Transverse colon (tissue), 4 donors: ENCODE results near the gene ANAPC13. TPM values are rescaled to one million over a fixed set of nuclear protein-coding genes. Genes with fewer than 3 reads are reported as not detected.
A peak's percentile ranks its signal among the peaks of the same experiment; 100 is the strongest.

Experiments used
- DNase-seq: peaks from one replicate; pipeline ENCODE4 v3.0.0-alpha.2; 2019
- H3K27ac ChIP-seq, 4 donors: fragments of 200-600 bp; sonication (generic); 2 replicates each; pipeline ENCODE4 v1.5.1; 2016 to 2018; ENCODE audit warnings: inconsistent platforms in 4 of 4
- H3K27me3 ChIP-seq: fragments of 200-600 bp; sonication (generic); 2 replicates; pipeline ENCODE4 v1.5.1; 2017; ENCODE audit warnings: inconsistent platforms
- H3K36me3 ChIP-seq, 4 donors: fragments of 200-600 bp; sonication (generic); 2 replicates each; pipeline ENCODE4 v1.5.1; 2017 to 2019; ENCODE audit warnings: inconsistent platforms in 4 of 4
- H3K4me1 ChIP-seq, 4 donors: fragments of 200-600 bp; sonication (generic); 2 replicates each; pipeline ENCODE4 v1.5.1; 2017 to 2020; ENCODE audit warnings: inconsistent platforms in 4 of 4
- H3K4me3 ChIP-seq, 4 donors: fragments of 200-600 bp; sonication (generic); 1 replicate in 1 of 4; 2 replicates in 3 of 4; pipeline versions ENCODE4 v1.5.1 to v1.6.1; 2017 to 2019; ENCODE audit warnings: inconsistent platforms in 4 of 4
- H3K9me3 ChIP-seq, 2 donors: fragments of 200-600 bp; sonication (generic); 2 replicates each; pipeline ENCODE4 v1.5.1; 2017 to 2019; ENCODE audit warnings: inconsistent platforms in 2 of 2
- CTCF ChIP-seq, 5 experiments: fragments of 200-600 bp in 3 of 5; fragments of 450-650 bp in 2 of 5; sonication (generic) in 3 of 5; IDR thresholded peaks; 1 replicate in 2 of 5; 2 replicates in 3 of 5; pipeline ENCODE4 v1.5.1; 2016 to 2017; ENCODE audit warnings: antibody characterized with exemption in 5 of 5, inconsistent platforms in 3 of 5, mild to moderate bottlenecking in 2 of 5, moderate library complexity in 1 of 5
- EP300 ChIP-seq: sonication (generic); formaldehyde crosslinking; IDR thresholded peaks from one replicate; pipeline ENCODE4 v1.6.1; 2017; ENCODE audit warnings: antibody characterized with exemption, low read depth
- POLR2A ChIP-seq: fragments of 450-650 bp; IDR thresholded peaks from one replicate; pipeline ENCODE4 v1.6.1; 2016; ENCODE audit warnings: antibody characterized with exemption, mild to moderate bottlenecking, moderate library complexity
- POLR2AphosphoS5 ChIP-seq, 3 donors: sonication (generic); formaldehyde crosslinking; IDR thresholded peaks; one replicate each; pipeline ENCODE4 v1.6.1; 2016; ENCODE audit warnings: antibody characterized with exemption in 3 of 3
- WGBS, 2 donors: methylation state at CpG; one replicate each; pipeline ENCODE4 v1.1.5; 2018; ENCODE audit warnings: low coverage in 1 of 2; 5-methylcytosine and 5-hydroxymethylcytosine counted together
- in situ Hi-C, 4 donors: fragments of 200-750 bp; cut with MboI; loops; one replicate each; pipeline versions ENCODE4 v1.15.0 to v1.15.1; 2017; ENCODE audit warnings: low sequenced_read_pairs in 3 of 4, low pct_ligation_motif_present in 1 of 4, low pct_unique_long_range_greater_than_20kb in 1 of 4
- intact Hi-C: fragments of 100-400 bp; cut with DNase I; formaldehyde crosslinking; loops from one replicate; pipeline ENCODE4 v1.15.1; 2023; ENCODE audit warnings: low total_unique reads
- total RNA-seq, 4 donors: library from RNA; depleted of rRNA; stranded (reverse); fragments of >200 nt; gene quantifications; one replicate each; pipeline ENCODE4 v1.1.0, GENCODE V29; 2016

Gene ANAPC13
- total RNA-seq, 4 donors from 2014 or later: 5.6 to 81.0 (median 29.3) TPM

- Histone ChIP-seq H3K27ac (peak overlapping the region; percentile 20 to 97 (median 96)), H3K27me3 (no peaks in the 10 kb centered on the region), H3K9me3 (no peaks in the 10 kb centered on the region), H3K36me3 (peaks cover 0 to 21% (median 7%) of the 10 kb centered on the region in 4 donors), H3K4me1 (peaks cover 6 to 32% (median 26%) of the 10 kb centered on the region in 4 donors), H3K4me3 (no peak overlapping the region)
- no peak for DNase-seq
- 83 to 84% methylated on average over 3 to 7 of the region's 7 CpGs for WGBS, 2 donors
- no peak for TF ChIP-seq POLR2AphosphoS5 (IDR thresholded peaks at IDR 0.05)
- no peak for TF ChIP-seq EP300
- in situ Hi-C loops (no loop called here), intact Hi-C loops (no loop called here)
Measured at GRCh38 chr3:134483195-134483900, 2.4 kb downstream of the ANAPC13 start.

DNA sequence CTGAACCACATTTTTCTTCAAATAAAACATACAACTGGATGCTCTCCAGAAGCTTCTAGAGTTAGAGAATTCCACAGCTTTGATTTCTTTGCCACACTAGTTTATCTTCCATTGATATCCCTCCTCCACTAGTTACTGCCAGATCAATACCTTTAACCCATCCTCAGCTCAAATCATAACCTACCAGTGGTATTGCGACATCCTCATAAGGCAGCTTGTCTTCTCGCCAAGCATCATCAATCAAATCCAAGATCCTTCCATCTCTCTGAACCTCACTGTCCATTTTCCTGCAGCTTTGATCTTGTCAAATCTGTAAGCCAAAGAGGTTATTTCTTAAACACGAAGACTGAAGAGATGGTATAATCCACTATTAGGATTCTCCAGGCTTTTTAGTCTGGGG lies 3.2 kb downstream of the ANAPC13 start:
- in situ Hi-C loops: no loop called here
- H3K27ac ChIP-seq: no peak overlapping the region

DNA sequence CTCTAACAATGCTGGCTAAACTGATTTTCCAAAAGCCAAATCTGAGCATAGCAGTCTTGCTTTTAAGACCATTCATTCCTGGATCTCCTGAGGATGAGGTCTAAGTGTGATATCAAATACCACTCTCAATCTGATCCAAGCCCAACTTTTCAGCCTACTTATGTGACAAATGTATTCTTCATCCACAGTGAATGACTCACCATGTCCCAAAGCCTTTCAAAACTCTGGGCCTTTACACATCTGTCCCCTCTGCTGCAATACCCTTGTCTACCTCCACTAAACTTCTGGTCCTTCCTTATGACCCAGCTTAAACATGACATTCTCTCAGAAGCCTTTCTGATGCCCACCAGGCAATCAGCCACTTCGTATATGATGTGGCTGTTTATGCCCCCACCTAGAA lies 4.6 kb downstream of the ANAPC13 start:
- H3K36me3 ChIP-seq: peaks cover 0 to 32% (median 10%) of the 10 kb centered on the region in 4 donors
- 62 to 88% methylated on average over 1 of the region's 1 CpG for WGBS, 2 donors

More for the DNA sequence above, 3.2 kb downstream of the ANAPC13 start:
- 91 to 100% methylated on average over 2 to 3 of the region's 3 CpGs for WGBS, 2 donors
- Histone ChIP-seq H3K36me3 (peaks cover 0 to 29% (median 10%) of the 10 kb centered on the region in 4 donors), H3K27me3 (no peaks in the 10 kb centered on the region), H3K4me3 (no peak overlapping the region), H3K9me3 (no peaks in the 10 kb centered on the region), H3K4me1 (peaks cover 6 to 27% (median 23%) of the 10 kb centered on the region in 4 donors)
- no peak for DNase-seq
- no peak for TF ChIP-seq POLR2AphosphoS5 (IDR thresholded peaks at IDR 0.05)
- TF ChIP-seq POLR2A: no peak
- TF ChIP-seq EP300: no peak
- no peak for TF ChIP-seq CTCF (IDR thresholded peaks at IDR 0.05)
- intact Hi-C loops: no loop called here

DNA sequence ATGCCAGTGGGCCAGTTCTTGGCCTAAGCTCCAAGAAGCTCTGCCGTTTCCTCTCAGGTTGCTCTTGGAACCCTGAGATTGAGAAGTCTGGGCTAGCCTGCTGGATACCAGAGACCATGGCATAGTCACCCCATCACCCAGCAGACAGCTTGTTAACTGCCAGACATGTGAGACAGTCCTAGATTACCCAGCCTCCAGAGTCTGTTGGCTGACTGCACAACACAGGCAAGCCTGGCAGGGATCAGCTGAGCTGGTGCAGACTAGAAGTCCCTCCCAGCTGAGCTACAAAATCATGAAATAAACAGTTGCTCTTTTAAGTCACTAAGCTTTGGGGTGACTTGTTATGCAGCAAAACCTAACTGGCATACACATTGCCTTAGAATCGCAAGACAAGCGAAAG lies 5.2 kb downstream of the ANAPC13 start:
- DNase-seq: no peak
- H3K36me3 ChIP-seq: peaks cover 0 to 32% (median 10%) of the 10 kb centered on the region in 4 donors
- no peaks in the 10 kb centered on the region for H3K9me3 ChIP-seq
- no peaks in the 10 kb centered on the region for H3K27me3 ChIP-seq
- no peak overlapping the region for H3K27ac ChIP-seq
- intact Hi-C loops: no loop called here
- H3K4me3 ChIP-seq: no peak overlapping the region
- H3K4me1 ChIP-seq: peaks cover 6 to 17% (median 14%) of the 10 kb centered on the region in 4 donors
- no peak for TF ChIP-seq POLR2AphosphoS5 (IDR thresholded peaks at IDR 0.05)
- TF ChIP-seq POLR2A: no peak
- TF ChIP-seq EP300: no peak
- no peak for TF ChIP-seq CTCF (IDR thresholded peaks at IDR 0.05)
- in situ Hi-C loops: no loop called here
- WGBS, 2 donors: 91% methylated on average over 3 of the region's 3 CpGs; no CpG with 5 or more reads in 1 of the 2 donors

More for the DNA sequence above, 4.6 kb downstream of the ANAPC13 start:
- intact Hi-C loops: no loop called here
- no peak for TF ChIP-seq EP300
- DNase-seq: no peak
- Histone ChIP-seq H3K27ac (no peak overlapping the region), H3K4me3 (no peak overlapping the region), H3K27me3 (no peaks in the 10 kb centered on the region), H3K4me1 (peaks cover 6 to 17% (median 14%) of the 10 kb centered on the region in 4 donors), H3K9me3 (no peaks in the 10 kb centered on the region)
- in situ Hi-C loops: no loop called here

- H3K4me1 ChIP-seq: peaks cover 0 to 3% (median 0%) of the 10 kb centered on the region in 4 donors
- TF ChIP-seq POLR2A (no peak), CTCF (IDR thresholded peaks at IDR 0.05) (no peak), EP300 (no peak), POLR2AphosphoS5 (IDR thresholded peaks at IDR 0.05) (no peak)
- intact Hi-C loops: loop anchor here (5.0 to 10.0 kb wide), 2 partner anchors 103 to 266 kb away; partner anchors contain the start of gene AMOTL2
- peaks cover 0 to 32% (median 10%) of the 10 kb centered on the region in 4 donors for H3K36me3 ChIP-seq
- no peak overlapping the region for H3K27ac ChIP-seq
- in situ Hi-C loops: loop anchor here in 3 of 4 donors (10.0 kb wide), 4 partner anchors 103 to 273 kb away; partner anchors contain the start of gene AMOTL2 (in 1 of the 3)
- DNase-seq: no peak
- 61 to 78% methylated on average over 2 of the region's 2 CpGs for WGBS, 2 donors
- H3K9me3 ChIP-seq: no peaks in the 10 kb centered on the region
- no peak overlapping the region for H3K4me3 ChIP-seq
- H3K27me3 ChIP-seq: no peaks in the 10 kb centered on the region
Measured at GRCh38 chr3:134477938-134478337, 7.8 kb downstream of the ANAPC13 start.
